CD4-positive, alpha-beta T cell treated with Interleukin-17A for 1 hour (primary cell): Measurements from ENCODE around the gene LLCFC1.

Experiments
- DNase-seq: peaks from one replicate; pipeline ENCODE4 v3.0.0-alpha.2; 2020

LLCFC1 gene

DNA sequence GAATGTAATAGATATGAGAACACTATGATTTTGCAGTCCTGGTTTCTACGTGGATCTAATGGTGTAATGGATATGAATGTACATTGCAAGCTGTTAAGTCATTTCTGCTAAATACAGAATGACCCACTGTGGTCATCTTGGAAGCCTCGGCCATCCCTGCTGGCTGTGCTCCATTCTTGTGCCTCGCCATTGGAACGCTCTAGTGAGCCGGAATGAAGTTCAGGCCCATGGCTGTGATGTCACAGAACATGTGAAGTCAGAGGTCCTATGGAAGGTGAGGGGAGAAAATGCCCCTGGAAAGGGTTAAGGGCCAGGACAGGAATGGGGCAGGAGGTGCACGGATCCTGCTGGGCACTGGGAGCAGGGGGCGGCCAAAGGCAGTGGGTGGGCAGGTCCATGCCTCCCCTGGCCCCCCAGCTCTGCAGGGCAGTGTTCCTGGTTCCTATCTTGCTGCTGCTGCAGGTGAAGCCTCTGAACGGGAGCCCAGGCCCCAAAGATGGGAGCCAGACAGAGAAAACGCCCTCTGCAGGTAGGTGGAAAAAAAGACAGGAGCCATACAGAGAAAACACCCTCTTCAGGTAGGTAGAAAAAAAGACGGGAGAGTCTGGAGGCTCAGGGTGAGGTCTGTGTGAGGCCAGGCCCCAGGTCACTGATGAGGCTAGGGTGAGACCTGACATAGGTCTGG lies at the start of gene LLCFC1:
LLCFC1 (plus strand) TSS at position 259 of the 685 bp plus-strand sequence; CDS start at position 397, 138 bp downstream.
- DNase-seq, result peak; percentile 10

DNA sequence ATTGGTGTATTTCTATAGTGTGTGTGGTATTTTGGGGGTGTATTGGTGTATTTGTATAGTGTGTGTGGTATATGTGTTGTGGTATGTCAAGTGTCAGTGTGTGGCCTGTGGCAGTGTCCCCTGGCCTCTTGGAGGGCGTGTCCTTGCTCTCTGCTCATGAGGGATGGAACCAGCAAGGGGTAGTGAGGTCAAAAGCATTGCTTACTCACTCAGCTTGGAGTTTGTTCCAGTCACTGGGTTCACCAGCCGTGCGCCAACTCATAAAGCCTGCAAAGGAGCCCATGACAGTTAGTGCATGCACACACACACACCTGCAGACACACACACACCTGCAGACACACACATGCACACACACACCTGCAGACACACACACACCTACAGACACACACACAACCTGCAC lies 49.5 kb upstream of the LLCFC1 start:
- DNase-seq, result no peak

DNA sequence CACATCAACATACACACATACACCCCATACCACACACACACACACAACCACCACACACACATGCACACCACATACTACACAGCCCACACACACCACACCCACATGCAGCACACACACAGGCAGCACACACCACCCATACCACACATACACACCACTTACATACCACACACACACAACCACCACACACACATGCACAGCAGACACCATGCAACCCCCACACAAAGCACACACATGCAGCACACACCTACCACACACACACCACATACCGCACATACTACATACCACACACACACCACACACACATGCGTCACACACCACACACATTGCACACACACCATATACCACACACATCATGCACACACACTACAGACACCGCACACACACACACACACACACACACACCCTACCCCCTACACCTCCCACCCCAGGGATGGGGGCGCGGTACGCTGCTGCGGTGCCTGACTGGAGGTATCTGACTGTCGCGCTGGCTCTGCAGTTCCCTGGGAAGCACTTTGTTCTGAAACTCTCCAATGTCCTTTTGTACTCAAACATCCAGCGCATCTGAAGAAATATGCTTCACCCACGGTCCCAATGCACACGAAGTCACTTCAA lies 48.3 kb upstream of the LLCFC1 start:
- DNase-seq, result no peak

DNA sequence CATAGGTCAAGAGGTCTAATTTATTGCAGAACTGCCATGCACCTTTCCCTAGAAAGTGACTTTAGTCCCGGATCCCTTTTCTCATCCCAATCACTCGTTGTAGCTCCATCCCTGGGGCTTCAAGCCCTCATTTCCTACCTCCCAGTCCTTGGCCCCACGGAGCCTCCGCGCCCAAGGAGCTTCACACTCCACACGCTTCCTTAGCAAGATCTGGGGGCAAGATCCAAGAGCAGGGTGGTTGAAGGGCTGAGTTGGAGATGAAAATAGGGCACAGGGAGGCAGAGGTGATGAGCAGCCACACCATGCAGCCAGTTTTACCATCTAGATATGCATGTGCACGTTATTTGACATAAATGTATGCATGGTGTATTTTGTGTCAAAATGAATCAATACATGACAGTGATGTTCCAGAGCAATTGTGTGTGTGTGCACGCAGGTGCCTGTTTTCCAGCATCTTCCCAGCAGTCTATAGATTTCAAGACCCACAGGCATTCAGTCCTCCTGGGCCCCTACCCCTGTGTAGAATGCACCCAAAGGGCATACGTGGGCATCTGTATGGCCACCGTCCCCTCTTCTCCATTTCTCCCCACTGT lies 47.7 kb upstream of the LLCFC1 start:
- DNase-seq, result no peak

DNA sequence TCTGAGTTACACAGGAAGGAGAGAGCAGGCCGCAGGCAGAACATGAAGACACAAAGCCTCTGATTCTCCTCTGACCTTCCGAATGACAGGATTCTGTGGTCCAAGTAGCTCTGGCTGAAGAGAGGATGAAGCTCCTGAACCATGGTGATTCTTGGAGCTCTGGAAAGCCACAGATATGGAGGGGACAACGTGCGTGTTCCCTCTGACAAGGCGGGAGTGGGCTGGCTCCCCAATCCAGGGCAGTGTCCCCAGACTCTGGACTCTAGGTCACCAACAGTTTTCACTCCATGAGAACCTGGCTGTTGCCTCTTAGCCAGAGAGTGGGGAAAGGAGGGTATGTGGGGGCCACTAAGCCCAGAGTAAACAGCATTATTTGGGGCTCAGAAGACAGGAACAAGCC lies 46.3 kb upstream of the LLCFC1 start:
- no peak for DNase-seq

DNA sequence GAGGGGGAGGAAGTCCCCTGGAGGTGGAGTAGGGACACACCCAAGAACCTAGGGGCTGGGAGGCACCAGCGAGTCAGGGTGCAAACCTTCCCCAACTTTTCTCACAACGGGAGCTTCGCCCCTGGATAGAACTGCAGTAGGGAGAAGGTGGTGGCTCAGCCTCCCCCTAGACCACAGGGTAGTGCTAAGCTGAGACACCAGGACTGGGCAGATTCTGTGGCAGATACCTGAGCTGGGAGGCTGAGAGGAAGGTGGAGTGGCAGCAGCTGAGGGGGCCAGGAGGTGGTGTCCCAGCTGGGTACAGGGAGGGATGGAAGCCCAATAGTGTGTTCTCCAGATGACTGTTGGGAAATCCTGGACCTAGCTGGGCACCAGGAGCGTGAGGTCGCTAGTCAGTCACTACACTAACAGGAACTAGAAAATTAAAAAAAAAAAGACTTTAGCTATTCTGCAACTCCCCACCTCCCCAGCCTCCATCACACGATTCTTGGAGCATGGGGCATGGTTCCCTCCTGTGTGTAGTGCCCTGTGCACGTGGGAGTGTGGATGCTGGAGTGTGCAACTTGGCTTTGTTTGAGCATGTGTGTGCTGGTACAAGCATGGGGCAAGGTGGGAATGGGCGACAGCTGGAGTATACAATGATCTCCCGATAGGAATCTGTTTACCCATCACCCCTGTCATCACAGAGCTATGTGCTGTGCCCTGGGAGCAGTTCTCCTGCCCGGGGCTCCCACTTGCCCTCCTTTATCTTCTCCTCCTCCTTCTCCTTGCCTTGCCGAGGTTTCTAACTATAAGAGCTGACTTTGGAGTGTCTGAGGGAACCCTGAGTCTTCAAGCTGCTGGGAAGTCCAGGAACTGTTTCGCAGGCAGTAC lies 44.9 kb upstream of the LLCFC1 start:
- DNase-seq, result no peak

DNA sequence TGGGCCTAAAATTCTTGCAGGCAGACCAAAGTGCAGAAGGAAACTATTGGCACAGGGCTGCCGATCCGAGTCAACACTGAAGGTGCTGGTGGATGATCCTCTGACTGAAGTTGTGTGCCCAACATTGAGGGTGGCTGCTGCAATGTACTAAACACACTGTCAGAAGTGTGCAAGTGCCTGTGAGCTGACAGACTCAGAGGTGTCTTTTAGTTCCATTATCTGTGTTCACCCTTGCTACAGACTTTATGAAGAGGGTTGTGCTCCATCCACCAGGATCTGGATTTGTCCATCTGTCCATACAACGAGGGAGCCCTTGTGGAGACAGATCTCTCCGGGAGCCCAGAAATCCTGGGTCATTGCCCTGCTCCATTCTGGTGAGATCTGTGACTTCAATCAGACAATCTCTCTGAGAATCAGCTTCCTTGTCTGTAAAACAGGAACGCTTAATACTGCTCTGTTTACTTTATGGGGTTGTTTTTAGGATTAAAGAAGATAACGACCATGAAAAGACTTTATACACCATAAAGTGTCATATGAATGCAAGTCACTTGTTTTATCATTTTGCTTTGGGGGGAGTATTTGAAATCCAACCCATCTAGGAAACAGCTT lies 44.2 kb upstream of the LLCFC1 start:
- DNase-seq, result no peak

DNA sequence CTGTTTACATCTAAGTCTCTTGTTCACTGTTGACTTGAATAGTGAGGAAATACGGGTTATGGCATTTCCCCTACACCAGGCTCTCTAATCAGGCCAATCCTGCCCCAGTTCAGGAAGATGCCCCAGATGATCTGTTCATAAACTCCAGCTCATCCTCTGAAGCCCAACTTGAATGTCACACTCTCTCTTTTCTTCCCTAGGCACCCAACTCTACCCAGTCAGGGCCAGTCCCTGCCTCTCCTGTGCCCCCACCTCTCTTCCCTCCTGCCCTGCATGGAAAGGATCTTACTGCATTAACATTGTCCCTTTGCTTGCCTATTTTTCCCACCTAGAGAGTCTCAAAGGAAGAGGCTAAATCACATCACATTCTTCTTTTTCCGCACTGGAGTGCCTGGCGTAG lies 43.1 kb upstream of the LLCFC1 start:
- no peak for DNase-seq

DNA sequence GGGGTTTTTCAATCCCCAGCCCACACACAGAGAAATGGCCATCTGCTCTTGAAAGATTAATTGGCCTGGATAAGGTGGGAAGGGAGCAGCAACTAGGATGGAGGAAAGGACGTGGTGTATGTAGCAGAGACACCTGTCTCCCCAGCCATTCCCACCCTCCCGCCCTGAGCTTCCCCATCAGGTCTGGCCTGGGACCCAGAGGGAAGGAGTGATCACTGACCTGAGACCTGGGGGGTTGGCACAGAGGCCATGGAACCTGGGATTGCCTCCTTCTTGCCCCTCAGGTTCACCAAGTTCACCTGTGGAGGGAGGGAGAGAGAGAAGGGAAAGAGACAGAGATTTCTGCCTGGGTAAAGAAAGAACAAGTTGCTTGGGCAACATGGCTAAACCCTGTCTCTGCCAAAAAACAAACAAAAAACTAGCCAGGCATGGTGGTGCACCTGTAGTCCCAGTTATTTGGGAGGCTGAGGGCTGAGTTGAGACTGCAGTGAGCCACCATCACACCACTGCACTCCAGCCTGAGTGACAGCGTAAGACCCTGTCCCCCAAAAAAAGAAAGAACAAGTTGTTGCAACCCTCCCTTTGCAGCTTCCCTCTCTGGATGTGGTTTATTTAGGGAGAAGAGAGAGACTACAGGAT lies 42.4 kb upstream of the LLCFC1 start:
- DNase-seq, result no peak

DNA sequence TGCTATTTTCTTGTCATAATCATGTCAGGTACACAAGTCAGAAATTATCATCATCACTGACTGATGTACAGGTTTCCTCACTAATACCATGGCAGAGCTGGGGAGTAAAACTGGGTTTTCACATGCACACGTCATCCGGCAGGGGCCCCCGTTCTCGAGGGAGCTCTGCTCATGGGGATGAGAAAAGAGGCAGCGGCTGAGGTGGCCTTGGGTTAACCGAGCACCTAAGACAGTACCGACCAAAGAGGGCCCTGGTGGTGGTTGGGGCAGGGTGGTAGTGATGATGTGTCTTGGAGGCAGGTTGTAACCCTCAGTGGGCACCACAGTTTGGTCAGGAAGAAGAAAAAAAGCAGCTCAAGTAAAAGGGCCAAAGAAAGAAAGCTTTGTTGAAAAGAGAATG lies 41.6 kb upstream of the LLCFC1 start:
- DNase-seq, result no peak

DNA sequence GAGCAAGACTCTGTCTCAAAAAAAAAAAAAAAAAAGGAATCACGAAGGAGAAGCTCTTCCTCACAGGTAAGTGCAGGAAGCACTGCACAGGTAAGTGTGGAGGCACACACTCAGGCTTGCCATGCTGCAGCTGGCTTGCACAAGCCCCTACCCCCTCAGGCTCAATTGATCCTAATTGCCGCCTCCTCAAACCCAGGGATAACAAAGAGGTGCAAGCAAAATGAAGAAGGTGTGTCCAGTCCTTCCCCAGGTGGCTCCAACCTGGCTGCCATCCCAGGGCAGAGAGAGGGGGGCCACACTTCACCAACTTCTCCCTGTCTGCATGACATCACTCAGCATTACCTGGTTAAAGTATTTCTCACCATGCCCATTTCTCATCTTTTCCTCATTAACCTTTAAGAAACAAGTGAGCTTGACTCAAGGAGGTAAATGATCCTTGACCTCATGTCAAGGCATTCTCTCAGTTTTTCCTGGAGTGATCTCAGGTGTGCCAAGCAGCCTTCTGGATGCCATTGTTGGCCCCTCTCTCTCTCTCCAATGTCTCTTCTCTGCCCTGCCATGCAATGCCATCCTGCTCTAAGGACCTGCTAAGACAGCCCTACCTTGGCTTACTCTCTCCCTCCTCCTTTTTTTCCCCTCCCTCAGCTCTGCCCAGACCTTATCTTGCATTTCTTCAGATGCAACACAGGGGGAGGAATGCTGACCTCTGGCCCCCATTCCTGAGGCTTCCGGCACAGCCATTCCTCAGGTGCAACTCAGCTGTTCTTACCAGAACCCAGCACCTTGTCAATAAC lies 40.7 kb upstream of the LLCFC1 start:
- DNase-seq, result no peak

DNA sequence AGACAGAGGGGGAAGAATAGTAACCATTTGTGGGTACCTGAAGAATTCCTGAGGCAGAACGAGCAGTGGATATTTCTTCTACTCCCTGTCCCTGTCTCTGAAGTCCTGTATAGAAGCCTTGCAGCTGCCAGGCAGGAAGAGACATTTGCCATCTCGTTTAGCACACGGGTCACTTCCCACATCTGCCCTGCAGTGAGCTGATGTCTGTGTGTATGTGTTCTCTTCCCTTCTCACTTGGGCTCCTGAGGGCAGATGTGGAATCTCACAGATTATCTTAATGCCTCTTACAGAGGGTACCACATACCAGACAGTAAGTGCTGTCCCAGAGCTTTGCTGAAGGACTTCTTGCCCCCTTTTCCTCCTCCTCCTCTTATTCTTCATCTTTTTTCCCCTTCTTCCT lies 39.6 kb upstream of the LLCFC1 start:
- no peak for DNase-seq

DNA sequence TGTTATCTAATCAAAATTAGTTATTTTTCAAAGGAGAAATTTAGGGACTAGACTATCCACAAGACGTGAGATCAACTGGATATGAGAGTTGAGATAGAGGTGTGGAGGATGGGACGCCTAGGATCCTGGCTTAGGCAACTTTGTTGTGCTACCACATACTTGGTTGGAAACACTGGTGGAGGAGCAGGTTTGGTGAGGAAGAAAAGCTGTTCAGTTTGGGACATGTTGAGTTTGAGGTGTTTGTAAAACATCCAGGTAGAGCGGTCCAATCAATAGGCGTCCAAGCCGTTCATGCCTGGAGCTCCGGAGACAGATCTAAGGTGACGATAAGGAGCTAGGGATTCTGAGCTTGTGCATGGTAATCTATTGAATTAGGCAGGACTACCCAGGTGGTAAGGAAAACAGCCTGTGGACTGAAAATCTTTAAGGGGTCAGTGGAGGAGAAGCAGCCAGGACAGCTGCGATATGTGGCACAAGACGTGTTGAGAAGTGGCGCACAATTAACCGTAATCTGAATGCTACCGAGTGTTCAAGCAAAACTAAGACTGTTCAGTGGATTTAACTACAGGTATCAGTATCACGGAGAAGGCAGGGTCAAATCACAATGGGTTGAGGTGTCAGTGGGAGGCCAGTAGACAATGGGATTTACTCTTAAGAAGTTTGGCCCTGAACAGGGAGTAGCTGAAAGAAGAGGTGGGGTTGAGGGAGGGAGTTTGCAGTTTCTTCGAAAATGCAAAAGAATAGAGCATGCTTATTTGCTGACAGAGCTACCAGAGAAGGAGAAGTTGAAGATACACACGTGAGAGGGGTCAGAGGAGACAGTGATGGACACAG lies 37.6 kb upstream of the LLCFC1 start:
- no peak for DNase-seq

DNA sequence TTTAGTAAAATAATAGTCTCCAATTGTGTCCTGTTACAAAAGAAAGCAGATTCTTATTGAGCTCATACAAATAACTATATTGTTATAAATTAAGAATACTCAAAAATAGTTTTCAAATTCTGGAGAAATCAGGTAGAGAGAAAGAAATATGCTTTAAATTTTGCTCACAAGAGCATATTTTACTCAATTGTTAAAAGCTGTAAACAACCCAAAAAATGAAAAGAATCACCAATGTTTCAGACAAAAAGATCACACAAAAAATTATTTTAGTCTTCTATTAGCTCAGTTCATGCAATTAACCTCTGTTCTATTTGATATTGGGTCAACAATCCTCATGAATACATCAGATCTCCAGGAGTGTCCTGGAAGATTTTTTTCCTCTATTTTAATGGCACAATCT lies 35.2 kb upstream of the LLCFC1 start:
- no peak for DNase-seq

DNA sequence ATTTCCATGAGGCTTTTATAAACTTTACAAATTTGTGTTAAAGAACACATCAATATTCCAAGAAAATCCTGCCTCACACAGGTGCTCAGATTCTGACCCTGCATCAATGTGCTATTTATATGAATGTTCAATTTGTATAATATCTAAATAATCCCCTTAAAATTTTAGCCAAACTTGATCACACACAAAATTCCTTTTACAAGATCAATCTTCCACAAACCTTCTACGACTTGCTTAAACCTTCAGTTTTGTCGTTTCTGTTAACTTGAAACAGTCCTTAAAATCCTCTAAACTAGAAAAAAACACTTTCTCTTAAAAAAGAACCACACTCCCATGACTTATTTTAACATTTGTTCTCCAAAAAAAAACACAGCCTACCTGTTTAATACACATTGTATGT lies 33.5 kb upstream of the LLCFC1 start:
- no peak for DNase-seq

DNA sequence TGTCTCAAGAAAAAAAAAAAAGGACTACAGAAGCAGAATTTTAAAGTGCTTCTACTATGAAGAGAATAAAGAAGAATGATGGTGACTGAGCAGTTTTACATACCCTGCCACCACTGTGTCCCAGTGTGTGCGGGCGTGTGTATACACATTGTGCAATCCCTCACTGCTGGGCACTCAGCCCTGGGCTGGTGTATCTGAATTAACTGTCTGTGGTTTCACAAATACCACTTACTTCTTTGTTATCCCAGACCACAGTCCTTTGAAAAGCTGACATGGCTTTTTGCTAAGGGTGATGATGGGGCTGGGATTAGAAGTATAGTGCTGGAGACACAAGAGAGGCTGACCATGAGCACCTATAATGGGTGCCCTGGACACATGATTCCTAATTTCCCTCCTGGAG lies 32.6 kb upstream of the LLCFC1 start:
- no peak for DNase-seq

DNA sequence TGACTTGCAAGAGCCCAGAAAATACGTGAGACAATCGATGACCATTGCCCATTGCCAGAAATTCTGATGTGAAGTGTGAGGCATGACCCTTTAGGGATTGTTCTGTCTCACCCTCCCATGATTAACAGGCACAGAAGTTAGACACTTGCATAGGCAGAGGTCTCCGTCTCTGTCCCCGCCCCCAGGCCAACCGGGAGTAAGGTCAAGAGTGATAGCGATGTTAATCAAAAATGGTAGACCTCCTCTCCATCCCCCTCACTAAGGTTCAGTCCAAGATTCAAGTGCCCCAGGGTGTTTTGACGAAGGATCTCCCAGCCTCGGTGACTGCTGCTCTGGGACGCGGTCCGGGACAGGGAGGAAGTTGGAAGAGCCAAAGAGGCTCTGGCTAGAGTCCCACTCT lies 31.0 kb upstream of the LLCFC1 start:
- no peak for DNase-seq

DNA sequence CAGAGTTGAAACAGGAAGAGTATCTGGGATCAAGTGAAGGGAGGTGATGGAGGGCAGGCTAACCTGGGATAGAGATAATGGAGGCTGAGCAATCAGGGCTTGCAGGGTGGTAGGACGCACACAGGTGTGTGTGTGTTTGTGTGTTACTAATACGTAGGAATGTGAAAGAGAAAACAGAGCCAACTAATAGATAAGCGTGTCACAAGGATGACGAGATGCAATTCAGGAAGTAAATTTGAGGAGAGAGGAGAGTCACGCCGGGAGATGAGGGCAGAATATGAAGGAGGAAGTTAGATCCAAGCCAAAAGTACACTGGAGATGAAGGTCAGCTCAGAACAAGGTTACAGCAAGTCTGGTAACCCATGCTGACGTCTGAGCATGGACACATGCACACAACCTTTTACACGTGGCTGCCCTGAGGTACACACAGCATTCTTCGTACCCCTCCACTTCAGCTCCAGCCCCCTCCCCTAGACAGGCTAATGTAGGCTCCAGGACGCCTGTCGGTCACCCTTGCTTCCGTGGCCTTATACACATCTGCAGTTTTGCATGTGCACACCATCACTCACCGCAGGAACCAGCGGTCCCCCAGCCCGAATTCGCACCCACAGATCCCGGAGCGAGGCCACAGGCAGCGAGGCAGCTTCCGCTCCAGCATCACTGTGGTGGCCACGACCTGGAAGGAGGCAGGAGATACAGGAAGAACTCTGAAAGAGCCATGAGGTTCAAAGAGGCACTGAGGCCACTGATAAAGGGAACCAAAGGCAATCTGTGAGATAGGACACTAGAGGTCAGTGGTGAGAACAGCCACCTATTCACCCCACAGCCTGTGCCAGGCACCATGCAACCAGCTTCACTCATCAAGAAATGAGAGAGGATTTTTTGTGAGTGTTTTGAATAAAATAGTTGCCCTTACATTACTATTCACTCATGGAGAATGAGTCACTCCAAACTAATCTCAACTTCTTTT lies 30.1 kb upstream of the LLCFC1 start:
- peak; percentile 7 for DNase-seq

DNA sequence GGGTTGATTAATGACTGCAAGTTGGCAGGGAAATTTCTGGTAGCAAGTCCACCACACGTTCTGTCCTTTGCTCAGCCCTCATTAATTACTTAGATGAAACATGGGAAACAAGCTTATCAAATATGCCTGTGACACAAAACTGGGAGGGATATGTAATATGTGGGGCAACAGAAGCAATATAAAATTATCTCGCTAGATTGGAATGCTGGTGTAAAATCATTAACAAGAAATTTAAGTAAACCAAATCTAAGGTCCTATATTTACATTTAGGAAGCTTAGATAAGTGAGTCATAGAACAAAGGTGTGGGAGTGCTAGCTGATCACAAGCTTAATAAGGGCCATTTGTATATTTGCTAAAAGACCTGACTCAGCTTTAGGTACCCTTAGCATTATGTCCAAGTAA lies 29.3 kb upstream of the LLCFC1 start:
- no peak for DNase-seq

DNA sequence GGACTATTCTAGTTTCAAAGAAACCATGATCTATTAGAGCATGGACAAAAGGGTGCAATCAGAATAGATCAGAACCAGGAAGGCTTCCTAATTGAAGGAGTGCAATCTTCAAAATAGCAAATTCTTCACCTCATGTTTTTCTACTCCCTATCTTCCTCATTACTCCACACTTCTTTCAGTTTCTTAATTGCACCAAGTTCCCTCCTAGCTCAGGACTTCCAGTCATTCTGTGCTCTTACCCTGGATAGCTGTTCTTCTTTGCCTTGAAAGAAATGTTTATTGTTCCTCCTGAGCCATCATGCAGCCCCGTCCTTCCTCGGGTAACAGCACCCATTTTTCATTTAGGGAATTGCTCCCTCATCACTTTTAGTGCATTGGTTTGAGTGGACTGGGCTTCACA lies 28.8 kb upstream of the LLCFC1 start:
- no peak for DNase-seq
